ENCODE results near the gene CAMSAP3. TPM values are rescaled to one million over a fixed set of nuclear protein-coding genes. Genes with fewer than 3 reads are reported as not detected.

The CAMSAP3 gene
- total RNA-seq, 1 donor from 2014 or later = 25.6 TPM

DNA sequence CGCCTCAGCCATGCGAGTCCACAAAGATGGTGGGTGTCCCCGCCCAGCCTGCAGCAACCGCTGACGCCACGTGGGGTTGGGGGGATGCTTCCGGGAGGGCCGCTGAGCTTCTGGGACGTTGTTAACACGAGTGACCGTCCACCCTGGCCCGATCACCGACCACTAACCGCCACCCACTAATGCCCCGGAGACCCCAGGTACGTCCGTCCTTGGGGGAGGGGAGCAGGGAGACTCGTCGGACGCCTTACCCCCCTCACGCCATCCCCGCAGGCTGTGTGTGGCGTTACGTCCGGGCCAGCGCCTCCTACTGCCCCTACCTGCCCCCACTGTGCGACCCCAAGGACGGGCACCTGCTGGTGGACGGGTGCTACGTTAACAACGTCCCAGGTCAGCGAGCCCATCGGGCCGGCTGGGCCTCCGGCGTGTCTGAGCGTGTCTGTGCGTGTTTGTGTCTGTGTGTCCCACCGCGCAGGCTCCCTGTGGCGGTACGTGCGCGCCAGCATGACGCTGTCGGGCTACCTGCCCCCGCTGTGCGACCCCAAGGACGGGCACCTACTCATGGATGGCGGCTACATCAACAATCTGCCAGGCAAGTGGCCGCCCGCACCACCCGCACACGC lies 38.9 kb upstream of the CAMSAP3 start:
- intact Hi-C loops (cut with DNase I) = no loop called here
- TF ChIP-seq, protein P1, sequence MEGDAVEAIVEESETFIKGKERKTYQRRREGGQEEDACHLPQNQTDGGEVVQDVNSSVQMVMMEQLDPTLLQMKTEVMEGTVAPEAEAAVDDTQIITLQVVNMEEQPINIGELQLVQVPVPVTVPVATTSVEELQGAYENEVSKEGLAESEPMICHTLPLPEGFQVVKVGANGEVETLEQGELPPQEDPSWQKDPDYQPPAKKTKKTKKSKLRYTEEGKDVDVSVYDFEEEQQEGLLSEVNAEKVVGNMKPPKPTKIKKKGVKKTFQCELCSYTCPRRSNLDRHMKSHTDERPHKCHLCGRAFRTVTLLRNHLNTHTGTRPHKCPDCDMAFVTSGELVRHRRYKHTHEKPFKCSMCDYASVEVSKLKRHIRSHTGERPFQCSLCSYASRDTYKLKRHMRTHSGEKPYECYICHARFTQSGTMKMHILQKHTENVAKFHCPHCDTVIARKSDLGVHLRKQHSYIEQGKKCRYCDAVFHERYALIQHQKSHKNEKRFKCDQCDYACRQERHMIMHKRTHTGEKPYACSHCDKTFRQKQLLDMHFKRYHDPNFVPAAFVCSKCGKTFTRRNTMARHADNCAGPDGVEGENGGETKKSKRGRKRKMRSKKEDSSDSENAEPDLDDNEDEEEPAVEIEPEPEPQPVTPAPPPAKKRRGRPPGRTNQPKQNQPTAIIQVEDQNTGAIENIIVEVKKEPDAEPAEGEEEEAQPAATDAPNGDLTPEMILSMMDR (IDR thresholded peaks at IDR 0.05) = no peak
- no peak for DNase-seq
- Histone ChIP-seq H3K4me1 (no peaks in the 10 kb centered on the region), H3K9me3 (no peaks in the 10 kb centered on the region), H3K36me3 (peaks cover 95% of the 10 kb centered on the region), H3K27me3 (ENCODE audit: low read depth) (no peaks in the 10 kb centered on the region), H3K27ac (no peak overlapping the region), H3K4me3 (no peak overlapping the region)
- no peak for ATAC-seq

DNA sequence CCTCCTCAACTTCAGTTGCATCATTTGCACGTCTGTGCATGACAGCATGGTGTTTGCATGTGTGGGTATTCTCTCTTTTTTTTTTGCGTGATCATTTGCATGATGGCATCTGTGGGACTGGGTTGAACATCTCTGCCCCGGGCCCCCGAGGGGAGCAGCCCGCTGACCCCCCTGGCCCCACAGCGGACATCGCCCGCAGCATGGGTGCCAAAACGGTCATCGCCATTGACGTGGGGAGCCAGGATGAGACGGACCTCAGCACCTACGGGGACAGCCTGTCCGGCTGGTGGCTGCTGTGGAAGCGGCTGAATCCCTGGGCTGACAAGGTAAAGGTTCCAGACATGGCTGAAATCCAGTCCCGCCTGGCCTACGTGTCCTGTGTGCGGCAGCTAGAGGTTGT lies 37.0 kb upstream of the CAMSAP3 start:
- intact Hi-C loops (cut with DNase I) = no loop called here
- Histone ChIP-seq H3K9me3 (no peaks in the 10 kb centered on the region), H3K27ac (no peak overlapping the region), H3K4me1 (no peaks in the 10 kb centered on the region), H3K36me3 (peaks cover 82% of the 10 kb centered on the region), H3K4me3 (no peak overlapping the region), H3K27me3 (ENCODE audit: low read depth) (no peaks in the 10 kb centered on the region)
- TF ChIP-seq, protein P1 (IDR thresholded peaks at IDR 0.05) = no peak
- DNase-seq (no peak), ATAC-seq (no peak)

DNA sequence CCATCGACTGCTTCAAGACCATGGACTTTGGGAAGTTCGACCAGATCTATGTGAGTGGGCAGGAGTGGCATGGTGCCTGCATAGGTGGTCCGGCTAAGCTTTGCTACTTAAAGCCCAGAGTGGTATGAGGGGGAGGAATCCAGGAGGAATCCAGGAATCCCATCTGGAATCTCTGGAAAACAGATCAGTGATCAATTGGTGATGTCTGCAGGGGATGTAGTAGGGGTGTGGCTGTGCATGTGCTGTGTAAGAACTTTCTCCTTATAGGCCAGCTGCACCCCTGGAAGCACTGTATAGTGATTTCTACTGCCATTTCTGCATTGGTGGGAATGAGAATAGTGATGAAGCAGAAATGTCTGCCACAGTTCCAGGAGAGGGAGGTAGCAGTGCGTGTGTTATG lies 36.6 kb upstream of the CAMSAP3 start:
- TF ChIP-seq, protein P1 (IDR thresholded peaks at IDR 0.05) = no peak
- Histone ChIP-seq H3K4me3 (no peak overlapping the region), H3K27ac (no peak overlapping the region), H3K9me3 (no peaks in the 10 kb centered on the region), H3K4me1 (no peaks in the 10 kb centered on the region), H3K36me3 (peaks cover 77% of the 10 kb centered on the region), H3K27me3 (ENCODE audit: low read depth) (no peaks in the 10 kb centered on the region)
- no peak for DNase-seq
- no peak for ATAC-seq
- intact Hi-C loops (cut with DNase I) = no loop called here

DNA sequence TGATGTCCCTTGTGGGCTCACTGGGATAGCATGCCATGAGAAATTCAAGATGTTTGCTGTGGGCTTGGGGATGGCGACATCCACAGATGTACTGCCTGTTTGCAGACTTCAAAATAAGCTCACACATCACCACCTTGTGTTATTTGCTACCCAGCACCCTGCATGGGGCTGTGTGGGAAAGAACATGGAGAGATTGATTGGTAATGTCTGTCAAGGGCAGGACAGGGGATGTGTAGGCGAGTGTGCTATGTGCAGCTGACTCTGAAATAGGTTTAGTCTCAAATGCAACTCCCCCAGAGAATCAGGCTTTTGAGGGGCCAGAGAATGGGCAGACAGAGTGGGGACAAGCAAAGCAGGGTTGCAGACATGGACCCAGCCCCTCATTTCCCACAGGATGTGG lies 35.4 kb upstream of the CAMSAP3 start:
- Histone ChIP-seq H3K36me3 (peaks cover 66% of the 10 kb centered on the region), H3K4me1 (no peaks in the 10 kb centered on the region), H3K4me3 (no peak overlapping the region), H3K27ac (no peak overlapping the region), H3K27me3 (ENCODE audit: low read depth) (no peaks in the 10 kb centered on the region), H3K9me3 (no peaks in the 10 kb centered on the region)
- TF ChIP-seq, protein P1 (IDR thresholded peaks at IDR 0.05) = no peak
- no peak for DNase-seq
- intact Hi-C loops (cut with DNase I) = no loop called here
- no peak for ATAC-seq

DNA sequence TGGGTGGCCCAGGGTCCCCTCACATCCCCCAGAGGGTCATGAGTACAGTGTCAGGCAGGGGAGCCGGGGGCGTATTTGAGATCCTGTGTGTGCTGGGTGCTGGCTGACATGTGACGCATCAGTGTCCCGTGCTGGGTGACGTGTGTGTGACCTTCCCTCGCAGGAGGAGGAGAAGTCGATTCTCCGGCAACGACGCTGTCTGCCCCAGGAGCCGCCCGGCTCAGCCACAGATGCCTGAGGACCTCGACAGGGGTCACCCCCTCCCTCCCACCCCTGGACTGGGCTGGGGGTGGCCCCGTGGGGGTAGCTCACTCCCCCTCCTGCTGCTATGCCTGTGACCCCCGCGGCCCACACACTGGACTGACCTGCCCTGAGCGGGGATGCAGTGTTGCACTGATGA lies 34.3 kb upstream of the CAMSAP3 start:
- no peak overlapping the region for H3K27ac ChIP-seq
- ATAC-seq (peak; percentile 32 to 39), DNase-seq (peak; percentile 46)
- no peaks in the 10 kb centered on the region for H3K27me3 ChIP-seq (ENCODE audit: low read depth)
- H3K4me3 ChIP-seq = no peak overlapping the region
- TF ChIP-seq, protein P1 (IDR thresholded peaks at IDR 0.05) = no peak
- H3K4me1 ChIP-seq = no peaks in the 10 kb centered on the region
- H3K36me3 ChIP-seq = peaks cover 55% of the 10 kb centered on the region
- no peaks in the 10 kb centered on the region for H3K9me3 ChIP-seq
- intact Hi-C loops (cut with DNase I) = no loop called here
